ENCODE results near the gene C19orf25. TPM values are rescaled to one million over a fixed set of nuclear protein-coding genes. Genes with fewer than 3 reads are reported as not detected.
"Not testable (repeated sequence)": the region's sequence is repeated elsewhere in the genome, so short reads cannot be mapped to it uniquely, and the experiment has no call there.

Gene C19orf25
- total RNA-seq, 1 donor: 30.0 TPM

DNA sequence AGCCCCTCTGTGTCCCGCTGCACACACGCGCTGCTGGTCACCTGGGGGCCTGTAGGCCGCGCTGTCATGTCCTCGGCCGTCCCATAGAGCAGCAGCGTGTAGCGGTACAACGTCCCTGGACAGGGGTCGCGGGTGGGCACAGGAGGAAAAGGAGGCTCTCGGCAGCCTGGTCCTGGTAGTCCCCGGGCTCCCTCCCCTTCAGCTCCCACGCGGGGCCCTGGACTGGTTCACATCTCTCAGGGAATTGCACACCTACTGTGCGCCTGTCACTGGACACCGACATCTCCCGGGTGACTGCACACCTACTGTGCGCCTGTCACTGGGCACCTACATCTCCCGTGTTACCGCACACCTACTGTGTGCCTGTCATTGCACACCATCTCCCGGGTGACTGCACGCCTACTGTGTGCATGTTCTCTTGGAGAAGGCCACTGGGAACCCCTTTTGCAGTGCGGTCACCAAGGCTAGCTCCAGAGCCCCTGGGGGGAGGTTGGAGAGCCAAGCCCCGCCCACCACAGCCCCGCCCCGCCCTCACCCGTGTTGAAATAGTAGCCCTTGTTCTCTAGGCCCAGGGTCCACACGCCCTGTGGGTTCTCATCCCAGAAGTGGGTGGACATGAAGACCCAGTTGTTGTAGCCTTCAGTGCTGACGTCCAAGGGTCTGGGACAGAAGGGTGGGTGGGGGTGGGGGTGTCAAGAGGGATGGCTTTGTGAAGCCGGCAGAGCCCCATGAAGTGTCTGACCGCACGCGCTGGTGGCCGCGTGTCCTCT is 3.5 kb upstream of the C19orf25 start:
- Histone ChIP-seq H3K4me2 (ENCODE audit: insufficient read depth, low read length) (no peak overlapping the region), H4K20me1 (ENCODE audit: insufficient read depth, low read length) (peaks cover under 1% of the 10 kb centered on the region), H2AFZ (ENCODE audit: low read length) (no peak overlapping the region), H3K4me3 (ENCODE audit: insufficient read depth, low read length) (no peak overlapping the region), H3K79me2 (ENCODE audit: insufficient read depth, low read length) (peaks cover 12% of the 10 kb centered on the region), H3K36me3 (ENCODE audit: insufficient read depth, low read length) (no peaks in the 10 kb centered on the region), H3K27ac (ENCODE audit: low read depth, low read length) (no peak overlapping the region), H3K27me3 (ENCODE audit: insufficient read depth, low read length) (no peaks in the 10 kb centered on the region), H3K4me1 (ENCODE audit: insufficient read depth, low read length) (peaks cover 8% of the 10 kb centered on the region), H3K9me3 (ENCODE audit: low read depth, low read length) (no peaks in the 10 kb centered on the region)
- TF ChIP-seq, protein P1, sequence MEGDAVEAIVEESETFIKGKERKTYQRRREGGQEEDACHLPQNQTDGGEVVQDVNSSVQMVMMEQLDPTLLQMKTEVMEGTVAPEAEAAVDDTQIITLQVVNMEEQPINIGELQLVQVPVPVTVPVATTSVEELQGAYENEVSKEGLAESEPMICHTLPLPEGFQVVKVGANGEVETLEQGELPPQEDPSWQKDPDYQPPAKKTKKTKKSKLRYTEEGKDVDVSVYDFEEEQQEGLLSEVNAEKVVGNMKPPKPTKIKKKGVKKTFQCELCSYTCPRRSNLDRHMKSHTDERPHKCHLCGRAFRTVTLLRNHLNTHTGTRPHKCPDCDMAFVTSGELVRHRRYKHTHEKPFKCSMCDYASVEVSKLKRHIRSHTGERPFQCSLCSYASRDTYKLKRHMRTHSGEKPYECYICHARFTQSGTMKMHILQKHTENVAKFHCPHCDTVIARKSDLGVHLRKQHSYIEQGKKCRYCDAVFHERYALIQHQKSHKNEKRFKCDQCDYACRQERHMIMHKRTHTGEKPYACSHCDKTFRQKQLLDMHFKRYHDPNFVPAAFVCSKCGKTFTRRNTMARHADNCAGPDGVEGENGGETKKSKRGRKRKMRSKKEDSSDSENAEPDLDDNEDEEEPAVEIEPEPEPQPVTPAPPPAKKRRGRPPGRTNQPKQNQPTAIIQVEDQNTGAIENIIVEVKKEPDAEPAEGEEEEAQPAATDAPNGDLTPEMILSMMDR (IDR thresholded peaks at IDR 0.05; ENCODE audit: extremely low read depth, low read depth, low read length): no peak
- DNase-seq (ENCODE audit: insufficient read length, low spot score, missing footprints): peak; percentile 94

DNA sequence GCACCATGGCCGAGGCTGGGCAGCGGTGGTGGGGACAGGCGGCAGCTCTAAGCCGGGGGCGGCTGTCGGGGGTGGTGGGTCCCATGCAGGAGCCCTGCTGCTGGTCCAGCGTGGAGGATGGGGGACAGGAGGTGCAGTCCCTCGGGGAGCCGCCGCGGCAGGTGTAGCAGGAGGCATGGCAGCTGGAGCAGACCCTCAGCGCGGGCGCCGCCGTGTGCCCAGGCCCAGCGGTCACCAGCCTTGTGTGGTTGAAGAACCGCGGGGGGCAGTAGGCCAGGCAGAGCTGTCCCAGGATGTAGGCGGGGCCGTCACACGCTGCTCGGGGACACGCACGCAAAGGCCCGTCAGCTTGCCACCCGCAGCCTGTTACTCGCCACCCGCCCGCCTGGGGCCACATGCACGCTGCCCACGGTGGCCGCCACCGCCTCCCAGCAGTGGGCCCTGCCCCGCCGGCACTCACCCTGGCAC is 2.9 kb upstream of the C19orf25 start:
- Histone ChIP-seq H3K79me2 (ENCODE audit: insufficient read depth, low read length) (peaks cover 16% of the 10 kb centered on the region), H3K4me2 (ENCODE audit: insufficient read depth, low read length) (no peak overlapping the region), H3K27me3 (ENCODE audit: insufficient read depth, low read length) (no peaks in the 10 kb centered on the region), H2AFZ (ENCODE audit: low read length) (no peak overlapping the region), H3K9me3 (ENCODE audit: low read depth, low read length) (no peaks in the 10 kb centered on the region), H3K4me1 (ENCODE audit: insufficient read depth, low read length) (peaks cover 8% of the 10 kb centered on the region), H4K20me1 (ENCODE audit: insufficient read depth, low read length) (peaks cover 6% of the 10 kb centered on the region), H3K4me3 (ENCODE audit: insufficient read depth, low read length) (no peak overlapping the region), H3K27ac (ENCODE audit: low read depth, low read length) (no peak overlapping the region), H3K36me3 (ENCODE audit: insufficient read depth, low read length) (peaks cover 4% of the 10 kb centered on the region)
- no peak for DNase-seq (ENCODE audit: insufficient read length, low spot score, missing footprints)
- TF ChIP-seq, protein P1 (IDR thresholded peaks at IDR 0.05; ENCODE audit: extremely low read depth, low read depth, low read length): no peak

DNA sequence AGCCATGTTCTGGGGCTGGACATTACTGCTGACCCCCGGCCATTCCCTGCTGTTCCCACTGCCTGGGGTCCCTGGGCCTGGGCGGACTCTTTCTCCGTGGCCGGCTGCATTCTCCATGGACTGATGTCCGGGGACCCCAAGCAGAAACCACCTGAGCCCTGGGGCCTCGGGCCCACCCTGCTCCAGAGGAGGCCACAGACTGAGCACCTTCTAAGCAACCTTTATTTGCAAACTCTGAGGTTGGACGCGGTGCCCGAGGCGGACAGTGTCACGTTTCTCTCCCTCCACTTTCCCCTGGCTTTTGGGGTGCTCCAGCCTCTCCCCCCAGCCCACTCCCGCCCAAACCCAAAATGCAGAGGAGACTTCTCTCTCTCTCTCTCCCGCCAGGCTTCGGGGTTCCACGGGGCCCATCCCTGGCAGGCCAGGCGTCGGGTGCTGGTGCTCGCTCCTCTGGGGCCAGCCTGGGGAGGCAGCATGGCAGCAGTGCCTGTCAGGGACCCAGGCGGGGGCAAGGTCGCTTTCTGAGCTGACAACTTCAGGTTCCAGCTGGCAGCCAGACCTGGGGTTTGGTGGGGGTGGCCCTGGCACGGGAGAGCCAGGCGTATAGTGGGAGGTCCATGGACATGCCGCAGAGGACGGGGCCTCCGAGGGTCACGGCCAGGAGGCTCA is 2.3 kb upstream of the C19orf25 start:
- Histone ChIP-seq H3K4me3 (ENCODE audit: insufficient read depth, low read length) (no peak overlapping the region), H3K27me3 (ENCODE audit: insufficient read depth, low read length) (no peaks in the 10 kb centered on the region), H3K79me2 (ENCODE audit: insufficient read depth, low read length) (peaks cover 20% of the 10 kb centered on the region), H3K27ac (ENCODE audit: low read depth, low read length) (no peak overlapping the region), H3K36me3 (ENCODE audit: insufficient read depth, low read length) (peaks cover 4% of the 10 kb centered on the region), H3K4me2 (ENCODE audit: insufficient read depth, low read length) (no peak overlapping the region), H3K9me3 (ENCODE audit: low read depth, low read length) (no peaks in the 10 kb centered on the region), H3K4me1 (ENCODE audit: insufficient read depth, low read length) (peaks cover 8% of the 10 kb centered on the region), H4K20me1 (ENCODE audit: insufficient read depth, low read length) (peaks cover 10% of the 10 kb centered on the region), H2AFZ (ENCODE audit: low read length) (no peak overlapping the region)
- peak; percentile 85 for DNase-seq (ENCODE audit: insufficient read length, low spot score, missing footprints)
- TF ChIP-seq, protein P1 (IDR thresholded peaks at IDR 0.05; ENCODE audit: extremely low read depth, low read depth, low read length): no peak

DNA sequence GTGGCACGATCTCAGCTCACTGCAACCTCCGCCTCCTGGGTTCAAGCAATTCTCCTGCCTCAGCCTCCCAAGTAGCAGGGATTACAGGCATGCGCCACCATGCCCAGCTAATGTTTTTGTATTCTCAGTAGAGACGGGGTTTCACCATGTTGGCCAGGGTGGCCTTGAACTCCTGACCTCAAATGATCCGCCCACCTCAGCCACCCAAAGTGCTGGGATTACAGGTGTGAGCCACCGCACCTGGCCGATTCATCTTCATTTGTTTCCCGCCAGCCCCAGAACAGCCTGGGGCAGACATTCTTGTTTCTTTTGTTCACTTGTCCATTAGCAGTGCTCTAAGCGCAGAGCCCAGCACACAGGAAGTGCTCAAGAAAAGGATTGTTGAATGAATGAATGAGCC is 2.0 kb downstream of the C19orf25 start:
- Histone ChIP-seq H4K20me1 (ENCODE audit: insufficient read depth, low read length) (peaks cover 47% of the 10 kb centered on the region), H3K79me2 (ENCODE audit: insufficient read depth, low read length) (peaks cover 21% of the 10 kb centered on the region), H3K27me3 (ENCODE audit: insufficient read depth, low read length) (peaks cover 13% of the 10 kb centered on the region)
- not testable (repeated sequence) for H3K27ac ChIP-seq (ENCODE audit: low read depth, low read length); H3K36me3 ChIP-seq (ENCODE audit: insufficient read depth, low read length); H3K4me2 ChIP-seq (ENCODE audit: insufficient read depth, low read length); H3K9me3 ChIP-seq (ENCODE audit: low read depth, low read length); DNase-seq (ENCODE audit: insufficient read length, low spot score, missing footprints); H3K4me3 ChIP-seq (ENCODE audit: insufficient read depth, low read length); H2AFZ ChIP-seq (ENCODE audit: low read length); H3K4me1 ChIP-seq (ENCODE audit: insufficient read depth, low read length)
